AG09319 (cell line): ENCODE results near the gene PACS2.
A peak's percentile ranks its signal among the peaks of the same experiment; 100 is the strongest.

ENCODE experiments used
- DNase-seq: peaks from one replicate; pipeline ENCODE4 v3.0.0-alpha.2; 2010; ENCODE audit warnings: low read depth; ENCODE audit errors: extremely low read depth
- TF ChIP-seq, protein P1 (sequence below): IDR thresholded peaks from 2 replicates; pipeline ENCODE4 v1.5.1; 2011; ENCODE audit warnings: low read depth, mild to moderate bottlenecking, inconsistent platforms, low read length, moderate library complexity

PACS2 gene

GRCh38 chr14:105398044-105398725 lies 83.6 kb downstream of the PACS2 start, which contains the start of gene TEX22:
Gene TEX22 (plus strand): TSS chr14:105398538. CDS start chr14:105399341, 803 bp downstream.
- DNase-seq = peak; percentile 43

DNA sequence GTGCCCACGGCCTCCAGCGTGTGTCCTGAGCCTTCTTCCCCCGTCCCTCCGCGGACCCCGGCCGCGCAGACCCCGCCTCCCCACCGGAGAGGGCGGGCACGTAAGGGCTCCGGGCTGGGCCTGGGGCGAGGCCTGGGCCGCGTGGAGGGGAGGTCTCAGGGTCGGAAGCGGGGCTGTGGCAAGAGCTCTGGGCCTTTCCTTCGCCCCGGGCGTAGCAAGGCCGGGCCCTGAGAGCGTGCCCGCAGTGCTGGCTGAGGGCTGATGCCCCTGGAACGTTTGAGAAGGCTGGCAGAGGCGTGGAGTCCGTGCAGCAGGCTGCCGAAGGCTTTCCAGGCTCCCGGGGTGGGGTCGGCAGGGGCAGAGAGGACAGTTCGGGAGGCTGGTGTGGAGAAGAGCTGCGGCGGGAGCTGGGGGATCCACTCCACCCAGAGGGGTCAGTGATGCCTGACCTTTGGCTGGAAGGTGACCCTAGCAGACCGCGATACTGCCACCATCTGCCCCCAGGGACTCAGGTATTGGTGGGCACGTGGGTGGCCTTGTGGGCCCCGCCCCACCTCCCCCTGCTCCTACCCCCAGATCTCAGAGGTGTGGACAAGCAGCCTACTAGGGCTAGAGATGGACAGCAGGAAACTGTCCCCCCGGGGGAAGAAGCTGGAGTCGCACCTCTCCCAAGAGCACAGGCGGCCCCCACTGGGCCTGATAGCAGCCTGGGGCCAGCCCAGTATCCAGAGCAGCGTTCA lies 84.3 kb downstream of the PACS2 start:
- TF ChIP-seq, protein P1, sequence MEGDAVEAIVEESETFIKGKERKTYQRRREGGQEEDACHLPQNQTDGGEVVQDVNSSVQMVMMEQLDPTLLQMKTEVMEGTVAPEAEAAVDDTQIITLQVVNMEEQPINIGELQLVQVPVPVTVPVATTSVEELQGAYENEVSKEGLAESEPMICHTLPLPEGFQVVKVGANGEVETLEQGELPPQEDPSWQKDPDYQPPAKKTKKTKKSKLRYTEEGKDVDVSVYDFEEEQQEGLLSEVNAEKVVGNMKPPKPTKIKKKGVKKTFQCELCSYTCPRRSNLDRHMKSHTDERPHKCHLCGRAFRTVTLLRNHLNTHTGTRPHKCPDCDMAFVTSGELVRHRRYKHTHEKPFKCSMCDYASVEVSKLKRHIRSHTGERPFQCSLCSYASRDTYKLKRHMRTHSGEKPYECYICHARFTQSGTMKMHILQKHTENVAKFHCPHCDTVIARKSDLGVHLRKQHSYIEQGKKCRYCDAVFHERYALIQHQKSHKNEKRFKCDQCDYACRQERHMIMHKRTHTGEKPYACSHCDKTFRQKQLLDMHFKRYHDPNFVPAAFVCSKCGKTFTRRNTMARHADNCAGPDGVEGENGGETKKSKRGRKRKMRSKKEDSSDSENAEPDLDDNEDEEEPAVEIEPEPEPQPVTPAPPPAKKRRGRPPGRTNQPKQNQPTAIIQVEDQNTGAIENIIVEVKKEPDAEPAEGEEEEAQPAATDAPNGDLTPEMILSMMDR = no peak
- DNase-seq = no peak

More at GRCh38 chr14:105398044-105398725, 83.6 kb downstream of the PACS2 start, which contains the start of gene TEX22:
- TF ChIP-seq, protein P1 = peak; percentile 3

DNA sequence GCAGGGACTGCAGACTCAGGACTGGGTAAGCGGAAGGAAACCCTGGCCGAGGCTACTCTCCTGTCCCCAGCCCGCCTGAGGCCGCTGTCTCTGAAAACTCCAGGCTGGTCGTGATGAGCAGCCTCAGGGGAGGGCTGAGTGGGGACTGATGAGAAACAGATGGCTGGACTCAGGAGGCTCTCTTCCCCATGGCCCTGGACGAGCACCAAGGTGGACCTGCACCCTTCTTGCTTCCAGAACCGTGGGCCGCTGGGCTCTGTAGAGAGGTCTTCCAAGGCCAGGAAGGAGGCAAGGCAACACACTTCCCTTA lies 84.9 kb downstream of the PACS2 start:
- no peak for DNase-seq
- TF ChIP-seq, protein P1 = no peak

DNA sequence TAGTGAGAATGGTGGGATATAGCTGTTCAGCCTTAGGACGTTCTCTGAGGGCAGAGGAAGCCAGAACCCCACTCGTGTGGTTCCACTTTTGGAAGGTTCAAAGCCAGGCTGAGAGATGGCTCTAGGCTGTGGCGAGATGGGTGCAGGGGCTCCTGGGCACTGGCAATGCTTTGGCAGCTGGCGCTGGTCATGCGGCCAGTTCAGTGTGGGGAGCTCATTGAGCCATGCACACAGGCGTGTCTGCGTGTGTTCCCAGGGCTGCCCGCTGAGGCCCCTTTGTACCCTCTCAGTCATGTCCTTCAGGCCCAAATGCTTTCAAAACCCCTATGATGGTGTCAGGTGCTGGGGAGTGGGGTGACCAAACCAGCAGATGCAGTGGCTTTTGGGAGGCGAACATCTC lies 85.5 kb downstream of the PACS2 start:
- DNase-seq = no peak
- TF ChIP-seq, protein P1 = no peak

GRCh38 chr14:105401699-105402098 lies 87.2 kb downstream of the PACS2 start:
- no peak for DNase-seq
- TF ChIP-seq, protein P1 = no peak

- DNase-seq = no peak
- TF ChIP-seq, protein P1 = no peak
These were observed 94.0 kb downstream of the PACS2 start for GRCh38 chr14:105408592-105408991.

DNA sequence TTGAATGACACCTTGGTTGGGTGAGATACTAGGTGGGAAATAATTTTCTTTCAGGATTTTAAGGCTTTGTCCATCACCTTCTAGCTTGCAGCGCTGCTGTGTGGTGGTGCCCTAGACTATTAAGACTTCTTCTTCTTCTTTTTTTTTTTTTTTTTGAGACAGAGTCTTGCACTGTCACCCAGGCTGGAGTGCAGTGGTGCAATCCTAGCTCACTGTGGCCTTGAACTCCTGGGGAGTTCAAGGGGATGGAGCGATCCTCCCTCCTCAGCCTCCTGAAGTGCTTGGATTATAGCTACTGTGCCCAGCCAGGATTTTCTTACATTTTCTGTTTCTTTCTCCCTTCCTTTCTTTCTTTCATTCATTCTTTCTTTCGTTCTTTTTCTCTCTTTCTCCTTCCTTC lies 94.8 kb downstream of the PACS2 start:
- DNase-seq = no peak

More for the DNA sequence above, 94.8 kb downstream of the PACS2 start:
- TF ChIP-seq, protein P1 = no peak
